ENCODE results near the gene ALB. TPM values are rescaled to one million over a fixed set of nuclear protein-coding genes. Genes with fewer than 3 reads are reported as not detected.

ALB gene
- total RNA-seq, 1 experiment from 2014 or later: 0.22 TPM

- ChIA-PET POLR2A (ENCODE audit: unreplicated experiment) (no interaction called here), CTCF (interaction anchor here (0.6 kb wide), 1 partner anchor 117 kb away, joined by 3 read pairs; no protein-coding TSS in a partner anchor)
- Histone ChIP-seq H3K4me3 (ENCODE audit: low read length) (no peak overlapping the region), H3K79me2 (ENCODE audit: low read length) (no peaks in the 10 kb centered on the region), H3K4me1 (ENCODE audit: insufficient read depth, low read length) (no peaks in the 10 kb centered on the region), H3F3A (ENCODE audit: low read length, unreplicated experiment) (no peaks in the 10 kb centered on the region), H3K4me2 (ENCODE audit: low read length) (no peak overlapping the region), H3K9ac (ENCODE audit: low read length) (no peak overlapping the region), H3K9me2 (replicated peaks; ENCODE audit: low read length) (no peaks in the 10 kb centered on the region), H3K27me3 (ENCODE audit: low read length) (peaks cover 31% of the 10 kb centered on the region), H2AFZ (ENCODE audit: low read length) (no peak overlapping the region), H3K27ac (ENCODE audit: low read length) (no peak overlapping the region), H3K36me3 (ENCODE audit: low read depth, low read length) (no peaks in the 10 kb centered on the region), H4K20me1 (ENCODE audit: low read length) (no peaks in the 10 kb centered on the region), H3K9me3 (ENCODE audit: low read length) (no peaks in the 10 kb centered on the region)
- intact Hi-C loops (cut with micrococcal nuclease): no loop called here
- DNase-seq (no peak), ATAC-seq (no peak)
- TF ChIP-seq EZH2 (IDR thresholded peaks at IDR 0.05; ENCODE audit: low read length, unreplicated experiment): no peak
- no peak for TF ChIP-seq EZH2phosphoT487 (IDR thresholded peaks at IDR 0.05; ENCODE audit: borderline replicate concordance, low read length)
- TF ChIP-seq CTCF (conservative IDR thresholded peaks at IDR 0.05; ENCODE audit: low read depth, low read length): no peak
- no TSS peak for BruUV-seq (replicated peaks)
Measured at GRCh38 chr4:73458184-73459047, 54.3 kb downstream of the ALB start.

GRCh38 chr4:73459048-73459421 lies 54.9 kb downstream of the ALB start:
- Histone ChIP-seq H3K9me3 (ENCODE audit: low read length) (no peaks in the 10 kb centered on the region), H3K79me2 (ENCODE audit: low read length) (no peaks in the 10 kb centered on the region), H3K27ac (ENCODE audit: low read length) (no peak overlapping the region), H3K9me2 (replicated peaks; ENCODE audit: low read length) (no peaks in the 10 kb centered on the region), H3K27me3 (ENCODE audit: low read length) (peaks cover 31% of the 10 kb centered on the region), H3K9ac (ENCODE audit: low read length) (no peak overlapping the region), H2AFZ (ENCODE audit: low read length) (no peak overlapping the region), H3K36me3 (ENCODE audit: low read depth, low read length) (no peaks in the 10 kb centered on the region), H3K4me2 (ENCODE audit: low read length) (no peak overlapping the region), H4K20me1 (ENCODE audit: low read length) (no peaks in the 10 kb centered on the region), H3F3A (ENCODE audit: low read length, unreplicated experiment) (no peaks in the 10 kb centered on the region), H3K4me3 (ENCODE audit: low read length) (no peak overlapping the region), H3K4me1 (ENCODE audit: insufficient read depth, low read length) (no peaks in the 10 kb centered on the region)
- DNase-seq: no peak
- ATAC-seq: no peak
- TF ChIP-seq EZH2 (IDR thresholded peaks at IDR 0.05; ENCODE audit: low read length, unreplicated experiment): no peak
- no peak for TF ChIP-seq CTCF (conservative IDR thresholded peaks at IDR 0.05; ENCODE audit: low read depth, low read length)
- TF ChIP-seq EZH2phosphoT487 (IDR thresholded peaks at IDR 0.05; ENCODE audit: borderline replicate concordance, low read length): no peak
- intact Hi-C loops (cut with micrococcal nuclease): no loop called here
- ChIA-PET CTCF (interaction anchor here (0.6 kb wide), 1 partner anchor 118 kb away, joined by 3 read pairs; no protein-coding TSS in a partner anchor), POLR2A (ENCODE audit: unreplicated experiment) (no interaction called here)
- BruUV-seq (replicated peaks): no TSS peak

GRCh38 chr4:73460913-73461522 lies 56.9 kb downstream of the ALB start:
- ChIA-PET CTCF (no interaction called here), POLR2A (ENCODE audit: unreplicated experiment) (no interaction called here)
- ATAC-seq: no peak
- Histone ChIP-seq H3F3A (ENCODE audit: low read length, unreplicated experiment) (no peaks in the 10 kb centered on the region), H3K4me2 (ENCODE audit: low read length) (no peak overlapping the region), H2AFZ (ENCODE audit: low read length) (no peak overlapping the region), H3K9ac (ENCODE audit: low read length) (no peak overlapping the region), H3K9me2 (replicated peaks; ENCODE audit: low read length) (no peaks in the 10 kb centered on the region), H3K27me3 (ENCODE audit: low read length) (peaks cover 30% of the 10 kb centered on the region), H3K9me3 (ENCODE audit: low read length) (no peaks in the 10 kb centered on the region), H3K4me1 (ENCODE audit: insufficient read depth, low read length) (no peaks in the 10 kb centered on the region), H3K79me2 (ENCODE audit: low read length) (no peaks in the 10 kb centered on the region), H3K27ac (ENCODE audit: low read length) (no peak overlapping the region), H3K4me3 (ENCODE audit: low read length) (no peak overlapping the region), H4K20me1 (ENCODE audit: low read length) (no peaks in the 10 kb centered on the region), H3K36me3 (ENCODE audit: low read depth, low read length) (no peaks in the 10 kb centered on the region)
- no TSS peak for BruUV-seq (replicated peaks)
- intact Hi-C loops (cut with micrococcal nuclease): no loop called here
- no peak for DNase-seq
- no peak for TF ChIP-seq EZH2 (IDR thresholded peaks at IDR 0.05; ENCODE audit: low read length, unreplicated experiment)

Measured in PC-3 (cell line).